Measurements from ENCODE around the gene WNT5B.
A peak's percentile ranks its signal among the peaks of the same experiment; 100 is the strongest.

The WNT5B gene

DNA sequence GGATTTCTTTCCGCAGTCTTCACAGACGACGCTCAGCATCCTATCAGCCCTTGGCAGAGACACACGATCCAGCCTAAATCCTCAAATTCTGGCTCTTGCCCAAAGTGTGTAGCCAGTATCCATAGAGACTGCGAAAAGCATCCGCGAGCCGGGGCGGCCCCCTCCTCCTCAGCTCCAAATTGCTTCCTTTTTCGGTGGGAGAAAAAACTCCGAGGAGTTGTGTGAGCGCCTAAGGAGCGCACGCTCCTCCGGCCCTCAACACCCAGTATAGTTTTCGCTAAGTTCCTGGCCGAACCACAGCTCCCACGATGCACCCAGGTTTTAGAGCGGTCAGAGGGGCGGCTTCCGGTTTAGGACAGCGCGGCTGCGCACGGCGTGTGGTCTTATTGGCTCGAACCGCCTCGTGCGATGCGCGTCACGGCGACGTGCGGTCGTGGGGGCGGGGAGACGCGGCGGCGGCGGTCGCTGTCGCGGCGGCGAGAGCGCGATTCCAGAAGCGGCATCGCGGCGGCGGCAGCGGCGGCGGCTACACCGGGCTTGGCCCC lies 61.6 kb downstream of the WNT5B start, which contains the start of gene ADIPOR2:
Gene ADIPOR2, plus strand, starts transcription at position 493 of the 545 bp plus-strand sequence. CDS start 63,274 bp downstream, outside the sequence.
- peaks cover 30% of the 10 kb centered on the region for H3K4me1 ChIP-seq (ENCODE audit: insufficient read depth, low read length, poor library complexity, severe bottlenecking)

DNA sequence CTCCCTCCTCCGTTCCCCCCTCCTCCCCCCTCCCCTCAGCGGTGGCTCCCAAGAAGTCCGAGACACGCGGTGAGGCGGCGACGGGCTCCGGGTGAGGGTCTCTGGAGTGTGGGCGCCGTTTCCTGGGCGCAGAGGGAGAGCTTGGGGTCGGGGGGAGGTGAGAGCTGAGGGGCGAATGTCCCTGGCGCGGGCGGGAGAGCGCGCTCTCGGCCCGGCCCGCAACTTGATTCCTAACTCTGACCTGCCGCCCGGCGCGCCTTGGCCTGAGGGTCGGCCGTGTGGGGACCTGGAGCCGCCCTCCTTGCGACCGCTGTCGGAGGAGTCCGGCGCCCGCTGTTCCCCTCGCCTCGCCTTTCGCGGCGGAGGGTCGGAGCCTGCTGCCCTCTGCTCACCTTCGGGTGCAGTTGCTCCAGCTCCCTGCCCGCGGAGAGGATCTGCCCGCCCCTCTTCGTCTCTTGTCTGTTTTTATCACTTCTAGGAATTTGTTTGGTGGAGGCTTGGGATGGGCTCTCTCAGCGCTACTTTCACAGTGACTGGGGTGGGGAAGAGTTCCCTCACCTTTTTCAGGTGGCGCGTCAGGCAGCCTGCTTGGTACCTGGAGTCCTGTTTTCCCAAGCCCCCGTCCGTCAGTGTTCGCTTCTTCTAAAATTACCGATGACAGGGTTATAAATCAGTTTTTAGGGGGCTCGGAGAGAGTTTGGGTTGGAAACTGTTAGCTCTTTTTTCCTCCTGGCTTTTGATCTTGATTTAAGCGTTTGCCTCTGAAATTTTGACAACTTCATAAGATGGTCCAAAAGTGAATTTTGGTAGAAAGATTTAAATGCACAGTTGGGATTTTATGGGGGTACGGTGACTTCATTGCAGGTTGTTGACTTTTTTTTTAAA lies 62.3 kb downstream of the WNT5B start:
- TF ChIP-seq EZH2phosphoT487 (IDR thresholded peaks at IDR 0.05; ENCODE audit: borderline replicate concordance) = no peak
- TF ChIP-seq, protein P1, sequence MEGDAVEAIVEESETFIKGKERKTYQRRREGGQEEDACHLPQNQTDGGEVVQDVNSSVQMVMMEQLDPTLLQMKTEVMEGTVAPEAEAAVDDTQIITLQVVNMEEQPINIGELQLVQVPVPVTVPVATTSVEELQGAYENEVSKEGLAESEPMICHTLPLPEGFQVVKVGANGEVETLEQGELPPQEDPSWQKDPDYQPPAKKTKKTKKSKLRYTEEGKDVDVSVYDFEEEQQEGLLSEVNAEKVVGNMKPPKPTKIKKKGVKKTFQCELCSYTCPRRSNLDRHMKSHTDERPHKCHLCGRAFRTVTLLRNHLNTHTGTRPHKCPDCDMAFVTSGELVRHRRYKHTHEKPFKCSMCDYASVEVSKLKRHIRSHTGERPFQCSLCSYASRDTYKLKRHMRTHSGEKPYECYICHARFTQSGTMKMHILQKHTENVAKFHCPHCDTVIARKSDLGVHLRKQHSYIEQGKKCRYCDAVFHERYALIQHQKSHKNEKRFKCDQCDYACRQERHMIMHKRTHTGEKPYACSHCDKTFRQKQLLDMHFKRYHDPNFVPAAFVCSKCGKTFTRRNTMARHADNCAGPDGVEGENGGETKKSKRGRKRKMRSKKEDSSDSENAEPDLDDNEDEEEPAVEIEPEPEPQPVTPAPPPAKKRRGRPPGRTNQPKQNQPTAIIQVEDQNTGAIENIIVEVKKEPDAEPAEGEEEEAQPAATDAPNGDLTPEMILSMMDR (conservative IDR thresholded peaks at IDR 0.05; ENCODE audit: low read length) = no peak
- Histone ChIP-seq H3K27me3 (ENCODE audit: insufficient read depth, low read length, poor library complexity, severe bottlenecking) (no peaks in the 10 kb centered on the region), H2AFZ (ENCODE audit: low read length) (peak overlapping the region; percentile 85)

More for the DNA sequence above, 61.6 kb downstream of the WNT5B start, which contains the start of gene ADIPOR2:
- 0 out of 2 replicates have a peak, but pooled peaks cover 2% of the 10 kb centered on the region for H3F3A ChIP-seq (ENCODE audit: low read depth)
- H3K27me3 ChIP-seq (ENCODE audit: insufficient read depth, low read length, poor library complexity, severe bottlenecking) = no peaks in the 10 kb centered on the region
- peaks cover 51% of the 10 kb centered on the region for H3K79me2 ChIP-seq (ENCODE audit: insufficient read depth, low read length)
- peaks cover 41% of the 10 kb centered on the region for H4K20me1 ChIP-seq (ENCODE audit: insufficient read depth, low read length, poor library complexity, severe bottlenecking)
- no peaks in the 10 kb centered on the region for H3K36me3 ChIP-seq (ENCODE audit: insufficient read depth, low read length)
- TF ChIP-seq EZH2phosphoT487 (IDR thresholded peaks at IDR 0.05; ENCODE audit: borderline replicate concordance) = no peak
- TF ChIP-seq, protein P1 (conservative IDR thresholded peaks at IDR 0.05; ENCODE audit: low read length) = no peak
- H3K9me3 ChIP-seq (ENCODE audit: insufficient read depth, low read depth, low read length) = no peaks in the 10 kb centered on the region
- H3K9ac ChIP-seq (ENCODE audit: low read depth, low read length, poor library complexity, severe bottlenecking) = peak within 1 kb of the TSS; percentile 88
- H3K4me3 ChIP-seq (ENCODE audit: low read length, poor library complexity, severe bottlenecking) = peak within 1 kb of the TSS; percentile 90
- H3K4me2 ChIP-seq (ENCODE audit: low read depth, low read length, poor library complexity, severe bottlenecking) = peak within 1 kb of the TSS; percentile 98
- peak within 1 kb of the TSS; percentile 98 for H2AFZ ChIP-seq (ENCODE audit: low read length)
- H3K9me2 ChIP-seq (replicated peaks; ENCODE audit: low read depth, low read length) = no peaks in the 10 kb centered on the region

DNA sequence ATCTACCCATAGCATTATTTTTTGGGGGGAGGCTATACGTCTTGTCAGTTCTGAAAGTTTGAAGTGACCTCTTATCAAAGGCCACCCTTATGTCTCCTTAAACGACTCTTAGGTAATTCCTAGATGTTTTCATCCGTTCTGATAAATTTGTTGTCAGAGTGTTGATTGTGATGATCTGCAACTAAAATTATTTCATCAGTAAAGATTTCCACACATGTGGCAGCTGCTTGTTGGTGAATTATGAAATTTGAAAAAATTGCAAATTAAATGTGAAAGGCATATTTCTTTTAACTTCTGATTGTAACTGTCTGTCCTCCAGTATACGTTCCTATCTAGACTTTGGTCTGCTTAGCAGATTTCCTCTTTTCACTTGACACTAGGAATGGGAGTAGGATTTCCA lies 63.2 kb downstream of the WNT5B start:
- TF ChIP-seq EZH2phosphoT487 (IDR thresholded peaks at IDR 0.05; ENCODE audit: borderline replicate concordance) = no peak
- TF ChIP-seq, protein P1 (conservative IDR thresholded peaks at IDR 0.05; ENCODE audit: low read length) = no peak
- Histone ChIP-seq H3K4me1 (ENCODE audit: insufficient read depth, low read length, poor library complexity, severe bottlenecking) (peaks cover 45% of the 10 kb centered on the region), H3K27me3 (ENCODE audit: insufficient read depth, low read length, poor library complexity, severe bottlenecking) (no peaks in the 10 kb centered on the region), H2AFZ (ENCODE audit: low read length) (no peak overlapping the region), H3K4me2 (ENCODE audit: low read depth, low read length, poor library complexity, severe bottlenecking) (peak overlapping the region; percentile 98), H3K36me3 (ENCODE audit: insufficient read depth, low read length) (no peaks in the 10 kb centered on the region), H3K9me3 (ENCODE audit: insufficient read depth, low read depth, low read length) (no peaks in the 10 kb centered on the region), H3F3A (ENCODE audit: low read depth) (0 out of 2 replicates have a peak, but pooled peaks cover 2% of the 10 kb centered on the region), H3K79me2 (ENCODE audit: insufficient read depth, low read length) (peaks cover 67% of the 10 kb centered on the region), H3K4me3 (ENCODE audit: low read length, poor library complexity, severe bottlenecking) (peak overlapping the region; percentile 90), H3K9me2 (replicated peaks; ENCODE audit: low read depth, low read length) (no peaks in the 10 kb centered on the region), H4K20me1 (ENCODE audit: insufficient read depth, low read length, poor library complexity, severe bottlenecking) (peaks cover 57% of the 10 kb centered on the region), H3K9ac (ENCODE audit: low read depth, low read length, poor library complexity, severe bottlenecking) (peak overlapping the region; percentile 88)

More for the DNA sequence above, 62.3 kb downstream of the WNT5B start:
- H3F3A ChIP-seq (ENCODE audit: low read depth) = 0 out of 2 replicates have a peak, but pooled peaks cover 2% of the 10 kb centered on the region
- H3K9me3 ChIP-seq (ENCODE audit: insufficient read depth, low read depth, low read length) = no peaks in the 10 kb centered on the region
- H3K9me2 ChIP-seq (replicated peaks; ENCODE audit: low read depth, low read length) = no peaks in the 10 kb centered on the region
- H4K20me1 ChIP-seq (ENCODE audit: insufficient read depth, low read length, poor library complexity, severe bottlenecking) = peaks cover 48% of the 10 kb centered on the region
- peak overlapping the region; percentile 88 for H3K9ac ChIP-seq (ENCODE audit: low read depth, low read length, poor library complexity, severe bottlenecking)
- H3K4me3 ChIP-seq (ENCODE audit: low read length, poor library complexity, severe bottlenecking) = peak overlapping the region; percentile 90
- H3K36me3 ChIP-seq (ENCODE audit: insufficient read depth, low read length) = no peaks in the 10 kb centered on the region
- H3K4me2 ChIP-seq (ENCODE audit: low read depth, low read length, poor library complexity, severe bottlenecking) = peak overlapping the region; percentile 98
- H3K79me2 ChIP-seq (ENCODE audit: insufficient read depth, low read length) = peaks cover 58% of the 10 kb centered on the region
- peaks cover 37% of the 10 kb centered on the region for H3K4me1 ChIP-seq (ENCODE audit: insufficient read depth, low read length, poor library complexity, severe bottlenecking)

All from Loucy (cell line).